ENCODE results near the gene PLEKHH1.

Gene PLEKHH1

DNA sequence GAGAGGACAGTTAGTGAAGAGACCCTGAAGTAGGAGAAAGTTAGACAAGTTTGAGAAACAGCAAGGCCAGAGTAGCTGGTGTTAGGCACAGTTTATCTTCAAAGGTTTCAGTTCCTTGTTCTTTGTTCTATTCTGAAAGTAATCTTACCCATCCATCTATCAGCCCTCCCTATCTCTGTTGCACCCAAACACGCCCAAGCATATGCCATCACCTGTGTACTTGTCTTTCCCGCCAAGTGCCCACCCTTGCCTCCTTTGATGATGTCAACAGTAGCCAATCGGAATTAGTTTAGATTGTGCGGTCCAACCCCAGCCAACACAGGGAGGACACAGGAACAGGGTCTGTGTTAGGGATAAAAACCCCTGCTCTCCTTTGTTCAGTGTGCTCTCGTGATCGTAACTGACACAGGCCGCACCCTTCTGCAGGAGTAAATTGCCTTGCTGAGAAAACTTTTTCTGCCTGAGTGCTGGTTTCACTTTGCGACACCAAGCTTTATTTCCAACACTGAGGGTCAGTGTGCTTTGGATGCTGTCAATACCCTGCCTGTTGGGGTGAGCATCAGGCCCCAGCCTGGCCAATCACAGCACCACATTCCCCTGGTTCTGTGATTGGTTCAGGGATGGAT lies 39.9 kb upstream of the PLEKHH1 start:
- TF ChIP-seq TAF1 (IDR thresholded peaks at IDR 0.05; ENCODE audit: borderline replicate concordance, low read depth, low read length) (no peak), POLR2A (IDR thresholded peaks at IDR 0.05; ENCODE audit: low read depth, low read length) (no peak), POLR2AphosphoS5 (IDR thresholded peaks at IDR 0.05; ENCODE audit: low read depth, low read length) (no peak)
- FAIRE-seq (peak; percentile 96), DNase-seq (ENCODE audit: insufficient read length) (no peak)

GRCh38 chr14:67495827-67496226 lies 37.3 kb upstream of the PLEKHH1 start:
- DNase-seq (ENCODE audit: insufficient read length) = no peak
- no peak for TF ChIP-seq POLR2A (IDR thresholded peaks at IDR 0.05; ENCODE audit: low read depth, low read length)
- no peak for TF ChIP-seq POLR2AphosphoS5 (IDR thresholded peaks at IDR 0.05; ENCODE audit: low read depth, low read length)
- no peak for TF ChIP-seq TAF1 (IDR thresholded peaks at IDR 0.05; ENCODE audit: borderline replicate concordance, low read depth, low read length)
- no peak for FAIRE-seq

- no peak for DNase-seq (ENCODE audit: insufficient read length)
- TF ChIP-seq TAF1 (IDR thresholded peaks at IDR 0.05; ENCODE audit: borderline replicate concordance, low read depth, low read length) (no peak), POLR2A (IDR thresholded peaks at IDR 0.05; ENCODE audit: low read depth, low read length) (no peak), POLR2AphosphoS5 (IDR thresholded peaks at IDR 0.05; ENCODE audit: low read depth, low read length) (no peak)
- FAIRE-seq = no peak
Observed at GRCh38 chr14:67497216-67497615, 35.9 kb upstream of the PLEKHH1 start.

GRCh38 chr14:67497716-67498115 lies 35.4 kb upstream of the PLEKHH1 start:
- DNase-seq (ENCODE audit: insufficient read length) (no peak), FAIRE-seq (no peak)
- TF ChIP-seq POLR2AphosphoS5 (IDR thresholded peaks at IDR 0.05; ENCODE audit: low read depth, low read length) (no peak), POLR2A (IDR thresholded peaks at IDR 0.05; ENCODE audit: low read depth, low read length) (no peak), TAF1 (IDR thresholded peaks at IDR 0.05; ENCODE audit: borderline replicate concordance, low read depth, low read length) (no peak)

GRCh38 chr14:67500981-67501380 lies 32.1 kb upstream of the PLEKHH1 start:
- FAIRE-seq = no peak
- TF ChIP-seq TAF1 (IDR thresholded peaks at IDR 0.05; ENCODE audit: borderline replicate concordance, low read depth, low read length) (no peak), POLR2AphosphoS5 (IDR thresholded peaks at IDR 0.05; ENCODE audit: low read depth, low read length) (no peak), POLR2A (IDR thresholded peaks at IDR 0.05; ENCODE audit: low read depth, low read length) (no peak)
- DNase-seq (ENCODE audit: insufficient read length) = no peak

DNA sequence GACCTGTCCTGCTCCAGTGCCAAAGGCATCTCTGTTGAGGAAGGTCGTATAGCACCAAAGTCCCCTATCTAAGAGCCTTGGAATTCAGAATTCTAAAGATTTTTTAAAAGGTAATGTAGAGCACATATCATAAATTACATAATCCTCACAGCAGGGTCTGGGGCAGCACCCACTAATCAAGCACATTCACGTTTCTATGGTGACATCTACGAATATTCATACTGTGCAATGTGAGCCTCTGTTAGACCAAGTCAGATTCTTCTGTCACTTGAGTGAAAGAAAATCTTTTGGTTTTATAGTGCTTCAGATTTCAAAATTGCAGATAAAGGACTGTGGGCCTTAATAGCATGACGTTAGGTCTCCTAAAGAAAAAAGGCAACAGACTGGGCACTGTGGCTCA lies 31.4 kb upstream of the PLEKHH1 start:
- DNase-seq (ENCODE audit: insufficient read length) (no peak), FAIRE-seq (no peak)
- TF ChIP-seq POLR2A (IDR thresholded peaks at IDR 0.05; ENCODE audit: low read depth, low read length) = no peak
- TF ChIP-seq POLR2AphosphoS5 (IDR thresholded peaks at IDR 0.05; ENCODE audit: low read depth, low read length) = no peak
- TF ChIP-seq TAF1 (IDR thresholded peaks at IDR 0.05; ENCODE audit: borderline replicate concordance, low read depth, low read length) = no peak

DNA sequence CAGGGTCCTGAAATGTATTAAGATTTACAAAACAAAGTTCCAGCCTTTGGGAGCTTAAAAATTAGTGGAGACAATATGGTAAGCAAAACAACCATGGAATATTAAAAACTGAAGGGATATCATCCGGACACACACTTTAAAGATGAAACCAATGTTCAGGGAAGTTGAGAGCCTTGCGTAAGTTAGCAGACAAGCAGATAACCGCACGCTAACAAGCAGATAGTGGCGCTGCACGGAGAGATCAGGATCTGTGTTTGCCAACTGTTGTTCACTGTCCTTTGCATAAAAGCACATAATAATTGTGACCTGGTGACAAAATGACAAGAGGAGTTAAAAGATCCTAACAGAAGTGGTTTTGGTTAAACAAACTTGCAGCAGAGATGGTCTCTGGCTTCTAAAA lies 30.2 kb upstream of the PLEKHH1 start:
- TF ChIP-seq TAF1 (IDR thresholded peaks at IDR 0.05; ENCODE audit: borderline replicate concordance, low read depth, low read length) = no peak
- no peak for TF ChIP-seq POLR2AphosphoS5 (IDR thresholded peaks at IDR 0.05; ENCODE audit: low read depth, low read length)
- no peak for TF ChIP-seq POLR2A (IDR thresholded peaks at IDR 0.05; ENCODE audit: low read depth, low read length)
- no peak for FAIRE-seq
- DNase-seq (ENCODE audit: insufficient read length) = no peak

DNA sequence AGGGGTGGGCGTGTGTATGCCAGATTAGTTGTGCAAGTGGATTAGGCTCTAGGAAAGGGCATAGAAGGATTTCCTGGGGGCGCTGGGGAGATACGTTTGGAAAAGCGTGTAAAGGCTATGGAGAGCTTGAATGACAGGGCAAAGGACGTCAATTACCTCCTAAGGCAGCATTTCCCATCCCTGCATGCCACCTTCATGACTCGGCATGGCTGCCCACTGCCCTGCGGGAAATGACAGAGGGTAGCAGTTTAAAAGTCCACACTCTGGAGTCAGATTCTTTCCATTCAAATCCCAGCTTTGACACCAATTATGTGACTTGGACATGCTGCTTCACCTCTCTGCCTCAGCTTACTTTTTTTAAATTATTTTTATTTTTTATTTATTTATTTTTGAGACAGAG lies 29.8 kb upstream of the PLEKHH1 start:
- DNase-seq (ENCODE audit: insufficient read length) (no peak), FAIRE-seq (no peak)
- TF ChIP-seq POLR2A (IDR thresholded peaks at IDR 0.05; ENCODE audit: low read depth, low read length) (no peak), POLR2AphosphoS5 (IDR thresholded peaks at IDR 0.05; ENCODE audit: low read depth, low read length) (no peak), TAF1 (IDR thresholded peaks at IDR 0.05; ENCODE audit: borderline replicate concordance, low read depth, low read length) (no peak)

DNA sequence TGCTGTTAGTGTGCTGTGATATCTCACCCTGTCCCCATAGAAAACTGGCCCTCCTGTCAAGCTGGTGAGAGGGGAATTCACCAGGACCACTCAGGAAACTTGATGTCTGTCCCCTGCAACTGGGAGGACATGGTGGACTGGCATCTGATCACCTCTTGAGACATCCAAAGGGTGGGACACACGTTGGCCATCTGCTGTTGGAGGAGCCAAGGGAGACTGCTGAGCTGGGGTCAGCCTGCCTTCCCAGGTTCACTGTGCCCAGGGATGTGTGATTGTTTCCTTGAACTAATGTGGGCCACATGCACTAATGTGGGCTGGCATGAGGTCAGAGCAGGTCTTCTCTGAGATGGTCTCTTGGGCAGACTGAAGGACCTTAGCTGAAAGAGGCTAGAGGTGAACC lies 27.8 kb upstream of the PLEKHH1 start:
- DNase-seq (ENCODE audit: insufficient read length) = no peak
- FAIRE-seq = no peak
- TF ChIP-seq TAF1 (IDR thresholded peaks at IDR 0.05; ENCODE audit: borderline replicate concordance, low read depth, low read length) (no peak), POLR2A (IDR thresholded peaks at IDR 0.05; ENCODE audit: low read depth, low read length) (no peak), POLR2AphosphoS5 (IDR thresholded peaks at IDR 0.05; ENCODE audit: low read depth, low read length) (no peak)

- FAIRE-seq (no peak), DNase-seq (ENCODE audit: insufficient read length) (no peak)
- TF ChIP-seq POLR2A (IDR thresholded peaks at IDR 0.05; ENCODE audit: low read depth, low read length) = no peak
- TF ChIP-seq TAF1 (IDR thresholded peaks at IDR 0.05; ENCODE audit: borderline replicate concordance, low read depth, low read length) = no peak
- no peak for TF ChIP-seq POLR2AphosphoS5 (IDR thresholded peaks at IDR 0.05; ENCODE audit: low read depth, low read length)
Observed at GRCh38 chr14:67508956-67509355, 24.1 kb upstream of the PLEKHH1 start.

DNA sequence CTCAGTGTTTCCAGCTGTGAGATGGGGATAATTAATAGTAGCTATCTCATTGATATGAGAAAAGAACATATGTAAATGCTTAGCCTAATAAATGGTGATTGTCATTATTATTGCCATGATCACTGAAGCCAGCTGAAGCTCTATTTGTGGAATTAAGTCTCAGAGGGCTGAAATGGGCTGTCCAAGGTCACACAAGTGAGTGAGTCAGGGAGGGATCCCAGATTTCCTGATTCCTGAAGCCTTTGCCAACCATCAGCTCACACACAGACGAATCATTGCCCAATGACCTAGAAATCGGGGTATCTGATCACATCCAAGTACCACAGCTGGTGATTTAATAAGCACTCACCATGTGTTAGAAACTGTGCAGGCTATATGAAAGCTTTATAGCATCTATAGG lies 23.0 kb upstream of the PLEKHH1 start:
- FAIRE-seq (no peak), DNase-seq (ENCODE audit: insufficient read length) (no peak)
- TF ChIP-seq TAF1 (IDR thresholded peaks at IDR 0.05; ENCODE audit: borderline replicate concordance, low read depth, low read length) = no peak
- TF ChIP-seq POLR2AphosphoS5 (IDR thresholded peaks at IDR 0.05; ENCODE audit: low read depth, low read length) = no peak
- TF ChIP-seq POLR2A (IDR thresholded peaks at IDR 0.05; ENCODE audit: low read depth, low read length) = no peak

- TF ChIP-seq TAF1 (IDR thresholded peaks at IDR 0.05; ENCODE audit: borderline replicate concordance, low read depth, low read length) = no peak
- TF ChIP-seq POLR2A (IDR thresholded peaks at IDR 0.05; ENCODE audit: low read depth, low read length) = no peak
- TF ChIP-seq POLR2AphosphoS5 (IDR thresholded peaks at IDR 0.05; ENCODE audit: low read depth, low read length) = no peak
- DNase-seq (ENCODE audit: insufficient read length) (no peak), FAIRE-seq (no peak)
Observed at GRCh38 chr14:67510836-67511235, 22.3 kb upstream of the PLEKHH1 start.
